Vein endothelial cell (primary cell): ENCODE results near the gene PIAS3. TPM values are rescaled to one million over a fixed set of nuclear protein-coding genes. Genes with fewer than 3 reads are reported as not detected.

Experiments
- small RNA-seq: library from RNA; depleted of rRNA; stranded (forward); fragments of <200 nt; gene quantifications from one replicate; pipeline ENCODE3, GENCODE V24; 2012
- total RNA-seq: library from RNA; depleted of rRNA; stranded (reverse); fragments of >200 nt; gene quantifications from 2 replicates; pipeline ENCODE4 v1.2.3, GENCODE V29; 2012

PIAS3 gene
- 18.3 and 19.6 TPM in 2 replicates for total RNA-seq

GRCh38 chr1:145858901-145859490 is at the start of gene PIAS3:
TSS of gene PIAS3 (minus strand) at chr1:145859081. CDS start at chr1:145858990, 91 bp downstream.

GRCh38 chr1:145885738-145886287 is 26.9 kb upstream of the PIAS3 start, which contains the start of gene ANKRD35:
TSS of gene ANKRD35 (minus strand) at chr1:145885866. CDS start at chr1:145885758, 108 bp downstream.

GRCh38 chr1:145845514-145846161 is 13.2 kb downstream of the PIAS3 start, which contains the start of gene NUDT17:
TSS of gene NUDT17 (plus strand) at chr1:145845630. CDS start at chr1:145845641, 11 bp downstream.

GRCh38 chr1:145823565-145824498 is 35.0 kb downstream of the PIAS3 start, which contains the start of the genes POLR3C and RNF115:
TSS of gene POLR3C (plus strand) at chr1:145824200. CDS start at chr1:145825777, 1,577 bp downstream.
TSS of gene RNF115 (minus strand) at chr1:145824095. CDS start at chr1:145823873, 222 bp downstream.

Small RNA genes within 50 kb of the gene (small RNA-seq; reads per million reads assigned to genes)
- gene MIR6736 = not detected

Other genes starting within 250 kb of the PIAS3 start
- 0.29 and 0.33 TPM in 2 replicates for gene PDZK1, start 151.7 kb downstream of the PIAS3 start, total RNA-seq
- not detected in 2 replicates for gene CD160, start 139.6 kb downstream of the PIAS3 start, total RNA-seq
- gene RNF115, start 35.0 kb downstream of the PIAS3 start, total RNA-seq = 18.0 and 20.3 TPM in 2 replicates
- gene POLR3C, start 34.9 kb downstream of the PIAS3 start, total RNA-seq = 48.3 and 56.2 TPM in 2 replicates
- 2.6 and 3.7 TPM in 2 replicates for gene NUDT17, start 13.5 kb downstream of the PIAS3 start, total RNA-seq
- gene ANKRD35, start 26.8 kb upstream of the PIAS3 start, total RNA-seq = under 0.01 and 0.10 TPM in 2 replicates
- 40.2 and 51.3 TPM in 2 replicates for gene ITGA10, start 51.0 kb upstream of the PIAS3 start, total RNA-seq
- gene PEX11B, start 59.6 kb upstream of the PIAS3 start, total RNA-seq = 22.5 and 28.1 TPM in 2 replicates
- 92.4 and 142 TPM in 2 replicates for gene RBM8A, start 68.4 kb upstream of the PIAS3 start, total RNA-seq
- 51.5 and 52.3 TPM in 2 replicates for gene LIX1L, start 98.9 kb upstream of the PIAS3 start, total RNA-seq
- gene ANKRD34A, start 105.5 kb upstream of the PIAS3 start, total RNA-seq = 0.19 and 0.33 TPM in 2 replicates
- gene POLR3GL, start 105.6 kb upstream of the PIAS3 start, total RNA-seq = 8.1 and 10.8 TPM in 2 replicates
- gene TXNIP, start 137.5 kb upstream of the PIAS3 start, total RNA-seq = 12.9 and 62.1 TPM in 2 replicates
- gene HJV, start 162.7 kb upstream of the PIAS3 start, total RNA-seq = not detected in 2 replicates